ENCODE measurements around the gene KCNN3. TPM values are rescaled to one million over a fixed set of nuclear protein-coding genes. Genes with fewer than 3 reads are reported as not detected.

The KCNN3 gene
- polyA plus RNA-seq, 1 donor from 2014 or later, result 2.2 TPM

DNA sequence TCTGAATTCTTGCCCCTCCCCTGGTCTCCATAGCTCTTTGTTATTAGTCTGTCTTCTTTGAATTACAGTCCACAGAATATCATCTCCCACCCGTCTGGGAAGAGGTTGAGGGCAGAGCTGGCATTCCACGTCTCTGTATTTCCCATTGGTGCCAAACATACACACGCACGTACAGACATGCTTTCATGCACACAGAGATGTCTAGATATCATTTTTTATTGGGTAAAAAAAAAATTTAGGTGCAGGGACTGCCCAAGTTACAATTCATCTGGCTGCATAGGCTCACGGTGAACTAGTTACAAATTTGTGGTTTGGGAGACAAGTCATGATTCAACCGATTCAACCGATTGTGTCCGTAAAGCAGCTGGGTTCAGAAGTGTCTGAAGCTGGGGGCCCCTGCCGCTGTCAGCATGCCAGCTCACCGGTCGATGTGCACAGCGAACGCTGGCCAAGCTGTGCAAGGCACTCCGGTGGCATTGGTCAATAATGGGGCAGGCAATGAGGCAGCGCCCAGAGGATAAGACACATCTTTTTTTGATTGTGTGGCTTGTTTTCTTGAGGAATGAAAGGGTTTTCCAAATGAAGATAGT, 73.7 kb downstream of the KCNN3 start:
- no peaks in the 10 kb centered on the region for H3K27me3 ChIP-seq (ENCODE audit: insufficient read depth, low read depth, low read length)
- no peak overlapping the region for H3K9ac ChIP-seq (ENCODE audit: low read length)
- no peaks in the 10 kb centered on the region for H3F3A ChIP-seq (ENCODE audit: insufficient read depth, low read length, poor library complexity, severe bottlenecking)
- no peak overlapping the region for H3K27ac ChIP-seq (ENCODE audit: low read length)
- H3K9me3 ChIP-seq (ENCODE audit: low read length), result no peaks in the 10 kb centered on the region
- no peaks in the 10 kb centered on the region for H4K20me1 ChIP-seq (ENCODE audit: insufficient read depth)
- no peaks in the 10 kb centered on the region for H3K9me2 ChIP-seq (ENCODE audit: insufficient read depth, low read length)
- no peak overlapping the region for H2AFZ ChIP-seq (ENCODE audit: low read depth, low read length)
- no peak overlapping the region for H3K4me2 ChIP-seq (ENCODE audit: low read length)
- H3K36me3 ChIP-seq (ENCODE audit: insufficient read depth, low read length), result no peaks in the 10 kb centered on the region
- H3K4me3 ChIP-seq (ENCODE audit: low read length), result no peak overlapping the region
- TF ChIP-seq EP300 (conservative IDR thresholded peaks at IDR 0.05; ENCODE audit: poor library complexity, severe bottlenecking) (no peak), TAF1 (IDR thresholded peaks at IDR 0.05; ENCODE audit: low read depth) (no peak), POLR2AphosphoS5 (IDR thresholded peaks at IDR 0.05) (no peak), EZH2 (IDR thresholded peaks at IDR 0.05; ENCODE audit: borderline replicate concordance, insufficient read depth, low read length, poor library complexity, severe bottlenecking) (no peak), MXI1 (conservative IDR thresholded peaks at IDR 0.05; ENCODE audit: poor library complexity, severe bottlenecking) (no peak), SMC3 (conservative IDR thresholded peaks at IDR 0.05; ENCODE audit: poor library complexity) (no peak), REST (IDR thresholded peaks at IDR 0.05; ENCODE audit: borderline replicate concordance) (no peak), RAD21 (conservative IDR thresholded peaks at IDR 0.05) (no peak)
- TF ChIP-seq, protein P1, sequence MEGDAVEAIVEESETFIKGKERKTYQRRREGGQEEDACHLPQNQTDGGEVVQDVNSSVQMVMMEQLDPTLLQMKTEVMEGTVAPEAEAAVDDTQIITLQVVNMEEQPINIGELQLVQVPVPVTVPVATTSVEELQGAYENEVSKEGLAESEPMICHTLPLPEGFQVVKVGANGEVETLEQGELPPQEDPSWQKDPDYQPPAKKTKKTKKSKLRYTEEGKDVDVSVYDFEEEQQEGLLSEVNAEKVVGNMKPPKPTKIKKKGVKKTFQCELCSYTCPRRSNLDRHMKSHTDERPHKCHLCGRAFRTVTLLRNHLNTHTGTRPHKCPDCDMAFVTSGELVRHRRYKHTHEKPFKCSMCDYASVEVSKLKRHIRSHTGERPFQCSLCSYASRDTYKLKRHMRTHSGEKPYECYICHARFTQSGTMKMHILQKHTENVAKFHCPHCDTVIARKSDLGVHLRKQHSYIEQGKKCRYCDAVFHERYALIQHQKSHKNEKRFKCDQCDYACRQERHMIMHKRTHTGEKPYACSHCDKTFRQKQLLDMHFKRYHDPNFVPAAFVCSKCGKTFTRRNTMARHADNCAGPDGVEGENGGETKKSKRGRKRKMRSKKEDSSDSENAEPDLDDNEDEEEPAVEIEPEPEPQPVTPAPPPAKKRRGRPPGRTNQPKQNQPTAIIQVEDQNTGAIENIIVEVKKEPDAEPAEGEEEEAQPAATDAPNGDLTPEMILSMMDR (IDR thresholded peaks at IDR 0.05; ENCODE audit: poor library complexity, severe bottlenecking), result no peak
- H3K79me2 ChIP-seq (replicated peaks; ENCODE audit: insufficient read depth, low read length), result no peaks in the 10 kb centered on the region

- H3K9me2 ChIP-seq (ENCODE audit: insufficient read depth, low read length), result no peaks in the 10 kb centered on the region
- no peak overlapping the region for H3K9ac ChIP-seq (ENCODE audit: low read length)
- H3K36me3 ChIP-seq (ENCODE audit: insufficient read depth, low read length), result no peaks in the 10 kb centered on the region
- H3K27ac ChIP-seq (ENCODE audit: low read length), result no peak overlapping the region
- no peaks in the 10 kb centered on the region for H3F3A ChIP-seq (ENCODE audit: insufficient read depth, low read length, poor library complexity, severe bottlenecking)
- no peaks in the 10 kb centered on the region for H3K9me3 ChIP-seq (ENCODE audit: low read length)
- H4K20me1 ChIP-seq (ENCODE audit: insufficient read depth), result no peaks in the 10 kb centered on the region
- no peaks in the 10 kb centered on the region for H3K27me3 ChIP-seq (ENCODE audit: insufficient read depth, low read depth, low read length)
- no peak overlapping the region for H3K4me3 ChIP-seq (ENCODE audit: low read length)
- no peak overlapping the region for H2AFZ ChIP-seq (ENCODE audit: low read depth, low read length)
- H3K79me2 ChIP-seq (replicated peaks; ENCODE audit: insufficient read depth, low read length), result no peaks in the 10 kb centered on the region
- no peak overlapping the region for H3K4me2 ChIP-seq (ENCODE audit: low read length)
- TF ChIP-seq MXI1 (conservative IDR thresholded peaks at IDR 0.05; ENCODE audit: poor library complexity, severe bottlenecking), result no peak
- TF ChIP-seq POLR2AphosphoS5 (IDR thresholded peaks at IDR 0.05), result no peak
- no peak for TF ChIP-seq RAD21 (conservative IDR thresholded peaks at IDR 0.05)
- TF ChIP-seq TAF1 (IDR thresholded peaks at IDR 0.05; ENCODE audit: low read depth), result no peak
- TF ChIP-seq REST (IDR thresholded peaks at IDR 0.05; ENCODE audit: borderline replicate concordance), result no peak
- no peak for TF ChIP-seq EZH2 (IDR thresholded peaks at IDR 0.05; ENCODE audit: borderline replicate concordance, insufficient read depth, low read length, poor library complexity, severe bottlenecking)
- TF ChIP-seq, protein P1 (IDR thresholded peaks at IDR 0.05; ENCODE audit: poor library complexity, severe bottlenecking), result no peak
- TF ChIP-seq EP300 (conservative IDR thresholded peaks at IDR 0.05; ENCODE audit: poor library complexity, severe bottlenecking), result no peak
- TF ChIP-seq SMC3 (conservative IDR thresholded peaks at IDR 0.05; ENCODE audit: poor library complexity), result no peak
Measured at GRCh38 chr1:154794608-154795007, 75.5 kb downstream of the KCNN3 start.
